ENCODE data around the gene ARHGDIA.

ARHGDIA gene

GRCh38 chr17:81822312-81822637 lies 48.9 kb downstream of the ARHGDIA start:
- H3K4me1 Mint-ChIP-seq (ENCODE audit: low read depth) = no peaks in the 10 kb centered on the region
- no peaks in the 10 kb centered on the region for H3K9me3 Mint-ChIP-seq (ENCODE audit: low read depth)
- H3K27me3 Mint-ChIP-seq = peaks cover 2% of the 10 kb centered on the region
- no peak overlapping the region for H3K4me3 Mint-ChIP-seq
- peaks cover 2% of the 10 kb centered on the region for H3K36me3 Mint-ChIP-seq
- H3K27ac Mint-ChIP-seq = no peak overlapping the region

GRCh38 chr17:81821603-81822311 lies 49.4 kb downstream of the ARHGDIA start:
- Mint-ChIP-seq H3K4me3 (no peak overlapping the region), H3K27ac (no peak overlapping the region), H3K36me3 (peaks cover 2% of the 10 kb centered on the region), H3K27me3 (peaks cover 4% of the 10 kb centered on the region), H3K9me3 (ENCODE audit: low read depth) (no peaks in the 10 kb centered on the region), H3K4me1 (ENCODE audit: low read depth) (no peaks in the 10 kb centered on the region)

- H3K36me3 Mint-ChIP-seq = peaks cover 2% of the 10 kb centered on the region
- no peaks in the 10 kb centered on the region for H3K4me1 Mint-ChIP-seq (ENCODE audit: low read depth)
- peaks cover 5% of the 10 kb centered on the region for H3K27me3 Mint-ChIP-seq
- no peak overlapping the region for H3K4me3 Mint-ChIP-seq
- H3K9me3 Mint-ChIP-seq (ENCODE audit: low read depth) = no peaks in the 10 kb centered on the region
- no peak overlapping the region for H3K27ac Mint-ChIP-seq
These were observed 50.0 kb downstream of the ARHGDIA start for GRCh38 chr17:81821147-81821546.

- Mint-ChIP-seq H3K4me1 (ENCODE audit: low read depth) (no peaks in the 10 kb centered on the region), H3K4me3 (no peak overlapping the region), H3K36me3 (peaks cover 2% of the 10 kb centered on the region), H3K27ac (no peak overlapping the region), H3K27me3 (peaks cover 7% of the 10 kb centered on the region), H3K9me3 (ENCODE audit: low read depth) (no peaks in the 10 kb centered on the region)
These were observed 51.4 kb downstream of the ARHGDIA start for GRCh38 chr17:81819708-81820107.

DNA sequence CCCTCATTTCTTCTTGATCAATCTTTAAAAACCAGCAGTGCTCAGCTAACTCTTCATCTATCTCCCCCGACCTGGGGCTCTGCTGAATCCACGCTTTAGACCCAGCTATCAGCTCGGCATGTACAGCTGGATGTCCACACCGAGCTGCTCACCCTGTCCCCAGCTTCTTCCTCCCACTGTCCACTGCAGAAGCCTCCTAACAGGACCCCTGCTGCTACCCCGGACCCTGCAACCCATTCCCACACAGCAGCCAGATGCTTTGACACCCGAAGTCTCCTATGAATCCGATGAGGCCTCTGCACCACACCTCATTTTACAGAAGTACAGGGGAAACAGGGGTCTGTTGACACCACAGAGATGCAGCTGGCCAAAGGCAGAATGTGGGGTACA lies 53.4 kb downstream of the ARHGDIA start:
- Mint-ChIP-seq H3K4me3 (no peak overlapping the region), H3K27me3 (peaks cover 7% of the 10 kb centered on the region), H3K9me3 (ENCODE audit: low read depth) (no peaks in the 10 kb centered on the region), H3K27ac (no peak overlapping the region), H3K4me1 (ENCODE audit: low read depth) (no peaks in the 10 kb centered on the region), H3K36me3 (no peaks in the 10 kb centered on the region)
